Neural progenitor cell (in vitro differentiated cells): Measurements from ENCODE around the gene VAV2. TPM values are rescaled to one million over a fixed set of nuclear protein-coding genes. Genes with fewer than 3 reads are reported as not detected.

Experiments
- DNase-seq: peaks from one replicate; pipeline ENCODE4 v3.0.0-alpha.2; 2016; ENCODE audit warnings: low spot score
- H2AFZ ChIP-seq: fragments of 200-600 bp; sonication (generic); replicated peaks from 2 replicates; pipeline ENCODE4 v1.6.1; 2016; ENCODE audit warnings: antibody characterized with exemption
- H3F3A ChIP-seq: fragments of 200-600 bp; sonication (generic); 2 replicates; pipeline ENCODE4 v1.6.1; 2016; ENCODE audit warnings: antibody characterized with exemption, low read depth
- H3K27ac ChIP-seq: fragments of 200-600 bp; sonication (generic); 2 replicates; pipeline ENCODE4 v1.5.1; 2016; ENCODE audit warnings: mild to moderate bottlenecking
- H3K27me3 ChIP-seq: fragments of 200-600 bp; sonication (generic); 2 replicates; pipeline ENCODE4 v1.6.1; 2016; ENCODE audit warnings: mild to moderate bottlenecking, moderate library complexity
- H3K36me3 ChIP-seq: fragments of 200-600 bp; sonication (generic); 2 replicates; pipeline ENCODE4 v1.5.1; 2016
- H3K4me1 ChIP-seq: fragments of 200-600 bp; sonication (generic); 2 replicates; pipeline ENCODE4 v1.6.1; 2016; ENCODE audit warnings: mixed run types
- H3K4me2 ChIP-seq: fragments of 200-600 bp; sonication (generic); 2 replicates; pipeline ENCODE4 v1.6.1; 2016
- H3K4me3 ChIP-seq: fragments of 200-600 bp; sonication (generic); 2 replicates; pipeline ENCODE4 v1.5.1; 2016
- H3K79me2 ChIP-seq: fragments of 200-600 bp; sonication (generic); 2 replicates; pipeline ENCODE4 v1.6.1; 2016; ENCODE audit warnings: low read depth
- H3K9ac ChIP-seq: fragments of 200-600 bp; sonication (generic); 2 replicates; pipeline ENCODE4 v1.6.1; 2016
- H3K9me3 ChIP-seq: fragments of 200-600 bp; sonication (generic); 2 replicates; pipeline ENCODE4 v1.5.1; 2016; ENCODE audit warnings: low read depth
- H4K20me1 ChIP-seq: fragments of 200-600 bp; sonication (generic); 2 replicates; pipeline ENCODE4 v1.6.1; 2016; ENCODE audit warnings: low read depth
- H3K27ac Mint-ChIP-seq: 3 replicates; pipeline ENCODE4 v1.8.0; 2021; ENCODE audit warnings: mixed read lengths
- H3K27me3 Mint-ChIP-seq: 2 replicates; pipeline ENCODE4 v1.8.0; 2022; ENCODE audit warnings: low read depth, mild to moderate bottlenecking, inconsistent platforms, moderate library complexity, mixed read lengths; ENCODE audit not compliant: insufficient read depth
- H3K36me3 Mint-ChIP-seq: 3 replicates; pipeline ENCODE4 v1.8.0; 2021; ENCODE audit warnings: mixed read lengths
- H3K4me1 Mint-ChIP-seq: 3 replicates; pipeline ENCODE4 v1.8.0; 2021; ENCODE audit warnings: mixed read lengths
- H3K4me3 Mint-ChIP-seq: 3 replicates; pipeline ENCODE4 v1.8.0; 2021; ENCODE audit warnings: mild to moderate bottlenecking, moderate library complexity, mixed read lengths
- H3K9me3 Mint-ChIP-seq: 3 replicates; pipeline ENCODE4 v1.8.0; 2020; ENCODE audit warnings: mixed read lengths
- CTCF ChIP-seq: fragments of 200-600 bp; sonication (generic); IDR thresholded peaks from 2 replicates; pipeline ENCODE4 v1.5.1; 2017; ENCODE audit warnings: antibody characterized with exemption, mild to moderate bottlenecking
- EZH2 ChIP-seq: fragments of 200-600 bp; sonication (generic); IDR thresholded peaks from 2 replicates; pipeline ENCODE4 v1.6.1; 2017; ENCODE audit warnings: antibody characterized with exemption, mild to moderate bottlenecking, moderate library complexity
- EZH2phosphoT487 ChIP-seq: fragments of 200-600 bp; sonication (generic); IDR thresholded peaks from 2 replicates; pipeline ENCODE4 v1.6.1; 2017; ENCODE audit warnings: antibody characterized with exemption
- total RNA-seq: library from RNA; depleted of rRNA; stranded (reverse); fragments of >200 nt; gene quantifications from 2 replicates; pipeline ENCODE4 v1.2.3, GENCODE V29; 2015; ENCODE audit warnings: low replicate concordance

VAV2 gene
- total RNA-seq, 1 donor from 2014 or later: 12.9 TPM

DNA sequence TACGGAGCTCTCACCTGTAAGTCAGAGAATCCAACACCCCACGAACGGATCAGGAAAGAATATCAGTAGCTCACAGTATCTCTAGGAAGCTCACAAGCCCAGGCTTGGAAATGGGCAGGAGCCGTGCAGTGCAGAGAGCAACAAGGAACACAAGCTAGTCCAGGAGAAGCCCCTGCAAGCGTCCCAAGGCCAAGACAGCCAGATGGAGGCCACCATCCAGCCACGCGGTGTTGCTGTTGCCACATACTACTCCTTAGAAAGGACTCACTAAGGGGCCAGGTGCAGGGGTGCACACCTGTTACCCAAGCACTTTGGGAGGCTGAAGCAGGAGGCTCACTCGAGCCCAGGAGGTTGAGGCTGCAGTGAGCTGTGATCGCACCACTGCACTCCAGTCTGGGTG, 15.4 kb upstream of the VAV2 start:
- Histone ChIP-seq H4K20me1 (no peaks in the 10 kb centered on the region), H3K79me2 (no peaks in the 10 kb centered on the region), H3K9me3 (no peaks in the 10 kb centered on the region), H3K36me3 (no peaks in the 10 kb centered on the region), H3K9ac (no peak overlapping the region), H3K27ac (no peak overlapping the region), H3K4me3 (no peak overlapping the region), H2AFZ (no peak overlapping the region), H3K27me3 (no peaks in the 10 kb centered on the region), H3K4me2 (no peak overlapping the region), H3F3A (no peaks in the 10 kb centered on the region), H3K4me1 (no peaks in the 10 kb centered on the region)
- no peaks in the 10 kb centered on the region for H3K4me1 Mint-ChIP-seq
- no peak for DNase-seq
- peaks cover 14% of the 10 kb centered on the region for H3K27me3 Mint-ChIP-seq
- H3K4me3 Mint-ChIP-seq: no peak overlapping the region
- no peaks in the 10 kb centered on the region for H3K36me3 Mint-ChIP-seq
- TF ChIP-seq EZH2 (no peak), CTCF (no peak), EZH2phosphoT487 (no peak)
- H3K27ac Mint-ChIP-seq: no peak overlapping the region
- peaks cover 15% of the 10 kb centered on the region for H3K9me3 Mint-ChIP-seq

GRCh38 chr9:134007150-134007549, 15.0 kb upstream of the VAV2 start:
- Mint-ChIP-seq H3K36me3 (no peaks in the 10 kb centered on the region), H3K4me3 (no peak overlapping the region), H3K27me3 (peaks cover 14% of the 10 kb centered on the region), H3K27ac (no peak overlapping the region), H3K4me1 (no peaks in the 10 kb centered on the region), H3K9me3 (peaks cover 18% of the 10 kb centered on the region)
- Histone ChIP-seq H3K4me1 (no peaks in the 10 kb centered on the region), H3K4me2 (no peak overlapping the region), H3K9ac (no peak overlapping the region), H3K4me3 (no peak overlapping the region), H3K79me2 (no peaks in the 10 kb centered on the region), H2AFZ (no peak overlapping the region), H4K20me1 (no peaks in the 10 kb centered on the region), H3K36me3 (no peaks in the 10 kb centered on the region), H3K27me3 (no peaks in the 10 kb centered on the region), H3K9me3 (no peaks in the 10 kb centered on the region), H3K27ac (no peak overlapping the region), H3F3A (no peaks in the 10 kb centered on the region)
- TF ChIP-seq EZH2phosphoT487 (no peak), CTCF (no peak), EZH2 (no peak)
- no peak for DNase-seq

- Histone ChIP-seq H3K79me2 (no peaks in the 10 kb centered on the region), H3K9me3 (no peaks in the 10 kb centered on the region), H3F3A (no peaks in the 10 kb centered on the region), H3K9ac (no peak overlapping the region), H2AFZ (no peak overlapping the region), H3K4me2 (no peak overlapping the region), H3K27me3 (no peaks in the 10 kb centered on the region), H3K4me3 (no peak overlapping the region), H3K4me1 (no peaks in the 10 kb centered on the region), H3K36me3 (no peaks in the 10 kb centered on the region), H3K27ac (no peak overlapping the region), H4K20me1 (no peaks in the 10 kb centered on the region)
- Mint-ChIP-seq H3K4me1 (peaks cover under 1% of the 10 kb centered on the region), H3K4me3 (no peak overlapping the region), H3K27ac (peak overlapping the region; percentile 33), H3K9me3 (peaks cover 7% of the 10 kb centered on the region), H3K27me3 (peaks cover 9% of the 10 kb centered on the region), H3K36me3 (no peaks in the 10 kb centered on the region)
- TF ChIP-seq EZH2: no peak
- TF ChIP-seq EZH2phosphoT487: no peak
- TF ChIP-seq CTCF: no peak
- DNase-seq: no peak
These were observed 13.3 kb upstream of the VAV2 start for GRCh38 chr9:134005381-134005780.

DNA sequence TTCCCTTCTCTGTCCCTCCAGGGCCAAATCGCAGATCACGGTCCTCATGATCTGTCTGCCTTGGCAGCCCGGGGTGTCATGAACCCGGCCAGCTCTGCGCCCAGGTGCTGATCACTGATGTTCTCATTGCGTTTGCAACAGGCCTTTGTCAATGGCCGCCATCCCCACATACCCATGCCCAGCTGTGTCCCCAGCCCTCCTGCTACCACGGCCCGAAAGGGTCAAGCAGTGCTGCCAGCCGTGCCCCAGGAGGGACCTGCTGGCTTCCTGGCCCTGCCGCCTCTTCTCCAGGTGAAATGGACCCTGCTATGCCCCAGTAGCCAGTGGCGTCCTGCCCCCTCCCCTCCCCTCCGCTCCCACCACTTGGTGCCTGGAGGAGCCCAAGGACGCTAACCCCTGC, 12.8 kb upstream of the VAV2 start:
- Histone ChIP-seq H3F3A (no peaks in the 10 kb centered on the region), H3K9me3 (no peaks in the 10 kb centered on the region), H2AFZ (no peak overlapping the region), H3K9ac (no peak overlapping the region), H3K79me2 (no peaks in the 10 kb centered on the region), H3K36me3 (no peaks in the 10 kb centered on the region), H3K27me3 (no peaks in the 10 kb centered on the region), H3K4me2 (no peak overlapping the region), H3K4me3 (no peak overlapping the region), H3K4me1 (no peaks in the 10 kb centered on the region), H4K20me1 (no peaks in the 10 kb centered on the region), H3K27ac (no peak overlapping the region)
- Mint-ChIP-seq H3K36me3 (no peaks in the 10 kb centered on the region), H3K27me3 (peaks cover 8% of the 10 kb centered on the region), H3K9me3 (peaks cover 7% of the 10 kb centered on the region), H3K4me3 (no peak overlapping the region), H3K4me1 (peaks cover 3% of the 10 kb centered on the region), H3K27ac (no peak overlapping the region)
- TF ChIP-seq CTCF: no peak
- no peak for TF ChIP-seq EZH2
- no peak for TF ChIP-seq EZH2phosphoT487
- no peak for DNase-seq
